Occipital lobe (tissue), 2 donors: ENCODE data around the gene FUT7. TPM values are rescaled to one million over a fixed set of nuclear protein-coding genes. Genes with fewer than 3 reads are reported as not detected.

ENCODE experiments used
- DNase-seq: peaks from one replicate; lab custom pipeline; 2025; lab: John Stamatoyannopoulos, UW
- total RNA-seq: library from RNA; depleted of rRNA; stranded (reverse); fragments of >200 nt; gene quantifications from one replicate; pipeline ENCODE4 v1.2.3, GENCODE V29; 2014

Gene FUT7
- total RNA-seq, 1 donor from 2014 or later = not detected

GRCh38 chr9:137019891-137020683 is 11.8 kb downstream of the FUT7 start:
- no peak for DNase-seq

- DNase-seq = no peak
These were observed 12.9 kb downstream of the FUT7 start for GRCh38 chr9:137018761-137019559.

GRCh38 chr9:137017791-137018497 is 13.9 kb downstream of the FUT7 start:
- DNase-seq = no peak

- no peak for DNase-seq
These were observed 14.8 kb downstream of the FUT7 start for GRCh38 chr9:137017071-137017470.

- no peak for DNase-seq
These were observed 15.5 kb downstream of the FUT7 start for GRCh38 chr9:137016436-137016835.

GRCh38 chr9:137015976-137016375 is 15.9 kb downstream of the FUT7 start:
- no peak for DNase-seq

GRCh38 chr9:137015540-137015930 is 16.4 kb downstream of the FUT7 start:
- no peak for DNase-seq

- no peak for DNase-seq
These were observed 16.9 kb downstream of the FUT7 start for GRCh38 chr9:137014776-137015539.

GRCh38 chr9:137014166-137014565 is 17.7 kb downstream of the FUT7 start:
- DNase-seq = no peak

GRCh38 chr9:137013571-137013940 is 18.3 kb downstream of the FUT7 start:
- DNase-seq = no peak

GRCh38 chr9:137012694-137013570 is 19.0 kb downstream of the FUT7 start:
- DNase-seq = no peak

GRCh38 chr9:137011907-137012675 is 19.8 kb downstream of the FUT7 start:
- DNase-seq = no peak

- DNase-seq = no peak
These were observed 20.7 kb downstream of the FUT7 start for GRCh38 chr9:137011156-137011555.

GRCh38 chr9:137009938-137010732 is 21.8 kb downstream of the FUT7 start:
- no peak for DNase-seq

GRCh38 chr9:137009217-137009616 is 22.7 kb downstream of the FUT7 start:
- DNase-seq = no peak

- DNase-seq = no peak
These were observed 23.6 kb downstream of the FUT7 start for GRCh38 chr9:137008312-137008711.

- DNase-seq = no peak
These were observed 24.0 kb downstream of the FUT7 start for GRCh38 chr9:137007816-137008270.

- DNase-seq = no peak
These were observed 24.6 kb downstream of the FUT7 start for GRCh38 chr9:137007108-137007815.
